ENCODE data around the gene FAM107B. TPM values are rescaled to one million over a fixed set of nuclear protein-coding genes. Genes with fewer than 3 reads are reported as not detected.
"Not testable (repeated sequence)": the region's sequence is repeated elsewhere in the genome, so short reads cannot be mapped to it uniquely, and the experiment has no call there.

Gene FAM107B
- total RNA-seq, 1 donor from 2014 or later, result 82.2 TPM

DNA sequence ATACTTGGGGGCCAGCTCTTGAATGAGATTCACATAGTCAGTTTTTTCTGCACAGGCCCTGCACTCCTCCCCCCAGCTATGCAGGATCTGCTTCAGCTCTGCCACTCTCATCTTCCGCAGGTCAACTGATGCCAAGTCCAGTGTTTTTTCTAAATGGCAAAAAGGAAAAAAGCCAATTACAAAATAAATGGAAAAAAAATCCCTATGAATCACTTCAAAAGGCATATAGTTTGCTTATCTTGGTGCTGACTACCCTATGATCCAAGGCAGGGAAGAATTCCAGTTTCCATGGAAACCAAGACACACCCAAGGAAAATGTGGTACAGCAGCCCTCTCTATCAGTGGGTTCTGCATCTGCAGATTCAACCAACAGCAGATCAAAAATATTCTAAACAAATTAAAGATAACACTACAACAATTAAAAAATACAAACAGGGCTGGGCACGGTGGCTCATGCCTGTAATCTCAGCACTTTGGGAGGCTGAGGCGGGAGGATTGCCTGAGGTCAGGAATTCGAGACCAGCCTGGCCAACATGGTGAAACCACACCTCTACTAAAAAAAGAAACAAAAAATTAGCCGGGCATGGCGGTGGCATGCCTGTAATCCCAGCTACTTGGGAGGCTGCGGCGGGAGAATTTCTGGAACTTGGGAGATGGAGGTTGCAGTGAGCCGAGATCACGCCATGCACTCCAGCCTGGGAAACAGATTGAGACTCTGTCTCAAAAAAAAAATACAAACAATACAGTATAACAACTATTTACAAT is 45.5 kb upstream of the FAM107B start:
- Mint-ChIP-seq H3K27ac (no peak overlapping the region), H3K9me3 (ENCODE audit: low read depth) (no peaks in the 10 kb centered on the region), H3K4me3 (ENCODE audit: low read depth) (no peak overlapping the region), H3K36me3 (ENCODE audit: insufficient read depth) (no peaks in the 10 kb centered on the region), H3K4me1 (ENCODE audit: low read depth) (peaks cover 8% of the 10 kb centered on the region), H3K27me3 (peaks cover 2% of the 10 kb centered on the region)
- DNase-seq (ENCODE audit: low spot score, unreplicated experiment), result no peak
- TF ChIP-seq, protein P1, sequence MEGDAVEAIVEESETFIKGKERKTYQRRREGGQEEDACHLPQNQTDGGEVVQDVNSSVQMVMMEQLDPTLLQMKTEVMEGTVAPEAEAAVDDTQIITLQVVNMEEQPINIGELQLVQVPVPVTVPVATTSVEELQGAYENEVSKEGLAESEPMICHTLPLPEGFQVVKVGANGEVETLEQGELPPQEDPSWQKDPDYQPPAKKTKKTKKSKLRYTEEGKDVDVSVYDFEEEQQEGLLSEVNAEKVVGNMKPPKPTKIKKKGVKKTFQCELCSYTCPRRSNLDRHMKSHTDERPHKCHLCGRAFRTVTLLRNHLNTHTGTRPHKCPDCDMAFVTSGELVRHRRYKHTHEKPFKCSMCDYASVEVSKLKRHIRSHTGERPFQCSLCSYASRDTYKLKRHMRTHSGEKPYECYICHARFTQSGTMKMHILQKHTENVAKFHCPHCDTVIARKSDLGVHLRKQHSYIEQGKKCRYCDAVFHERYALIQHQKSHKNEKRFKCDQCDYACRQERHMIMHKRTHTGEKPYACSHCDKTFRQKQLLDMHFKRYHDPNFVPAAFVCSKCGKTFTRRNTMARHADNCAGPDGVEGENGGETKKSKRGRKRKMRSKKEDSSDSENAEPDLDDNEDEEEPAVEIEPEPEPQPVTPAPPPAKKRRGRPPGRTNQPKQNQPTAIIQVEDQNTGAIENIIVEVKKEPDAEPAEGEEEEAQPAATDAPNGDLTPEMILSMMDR (IDR thresholded peaks at IDR 0.05; ENCODE audit: unreplicated experiment), result no peak

DNA sequence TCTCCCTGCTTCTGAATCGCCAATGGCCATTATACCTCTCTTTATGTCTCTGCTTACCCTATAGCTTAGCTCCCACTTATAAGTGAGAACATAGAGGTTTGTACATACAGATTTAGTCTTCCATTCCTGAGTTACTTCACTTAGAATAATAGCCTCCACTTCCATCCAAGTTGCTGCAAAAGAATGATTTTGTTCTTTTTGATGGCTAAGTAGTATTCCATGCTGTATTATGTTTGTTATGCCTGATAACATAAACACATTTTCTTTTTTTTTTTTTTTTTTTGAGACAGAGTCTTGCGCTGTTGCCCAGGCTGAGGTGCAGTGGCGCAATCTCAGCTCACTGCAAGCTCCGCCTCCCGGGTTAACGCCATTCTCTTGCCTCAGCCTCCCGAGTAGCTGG is 42.0 kb upstream of the FAM107B start:
- not testable (repeated sequence) for H3K27me3 Mint-ChIP-seq; H3K27ac Mint-ChIP-seq; H3K4me1 Mint-ChIP-seq (ENCODE audit: low read depth); H3K36me3 Mint-ChIP-seq (ENCODE audit: insufficient read depth); DNase-seq (ENCODE audit: low spot score, unreplicated experiment); H3K9me3 Mint-ChIP-seq (ENCODE audit: low read depth); H3K4me3 Mint-ChIP-seq (ENCODE audit: low read depth)

DNA sequence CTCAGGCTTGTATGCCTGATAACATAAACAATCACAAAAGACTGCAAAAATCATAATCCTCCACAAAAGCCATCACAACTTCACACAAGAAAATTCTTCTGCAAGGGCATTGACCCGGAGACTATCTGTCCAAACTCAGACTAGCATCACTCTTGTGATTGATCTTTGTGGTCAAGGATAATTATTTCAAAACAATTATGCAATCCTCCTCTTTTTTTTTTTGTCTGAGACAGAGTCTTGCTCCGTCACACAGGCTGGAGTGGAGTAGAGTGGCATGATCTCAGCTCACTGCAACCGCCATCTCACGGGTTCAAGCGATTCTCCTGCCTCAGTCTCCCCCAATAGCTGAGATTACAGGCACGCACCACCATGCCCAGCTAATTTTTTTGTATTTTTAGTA is 41.0 kb upstream of the FAM107B start:
- peaks cover 7% of the 10 kb centered on the region for H3K4me1 Mint-ChIP-seq (ENCODE audit: low read depth)
- no peaks in the 10 kb centered on the region for H3K27me3 Mint-ChIP-seq
- no peak overlapping the region for H3K4me3 Mint-ChIP-seq (ENCODE audit: low read depth)
- H3K27ac Mint-ChIP-seq, result no peak overlapping the region
- no peaks in the 10 kb centered on the region for H3K36me3 Mint-ChIP-seq (ENCODE audit: insufficient read depth)
- H3K9me3 Mint-ChIP-seq (ENCODE audit: low read depth), result no peaks in the 10 kb centered on the region
- DNase-seq (ENCODE audit: low spot score, unreplicated experiment), result no peak
- TF ChIP-seq, protein P1 (IDR thresholded peaks at IDR 0.05; ENCODE audit: unreplicated experiment), result no peak

DNA sequence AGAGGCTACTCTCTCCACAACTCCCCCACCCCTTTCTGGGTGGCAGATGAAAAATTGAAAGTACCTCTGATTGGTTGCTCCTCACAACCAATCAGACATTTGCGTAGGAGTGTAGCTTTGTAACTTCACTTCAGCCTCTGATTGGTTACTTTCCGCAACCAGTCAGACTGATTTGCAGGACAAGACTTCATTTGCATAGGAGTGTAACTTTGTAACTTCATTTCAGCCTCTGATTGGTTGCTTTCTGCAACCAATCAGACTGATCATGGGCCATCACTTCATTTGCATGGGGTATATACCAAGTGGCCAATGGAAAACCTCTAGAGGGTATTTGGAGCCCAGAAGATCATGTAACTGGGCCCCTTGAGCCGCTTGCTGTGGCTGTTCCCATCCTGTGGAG is 37.6 kb upstream of the FAM107B start:
- H3K4me3 Mint-ChIP-seq (ENCODE audit: low read depth), result no peak overlapping the region
- DNase-seq (ENCODE audit: low spot score, unreplicated experiment), result no peak

DNA sequence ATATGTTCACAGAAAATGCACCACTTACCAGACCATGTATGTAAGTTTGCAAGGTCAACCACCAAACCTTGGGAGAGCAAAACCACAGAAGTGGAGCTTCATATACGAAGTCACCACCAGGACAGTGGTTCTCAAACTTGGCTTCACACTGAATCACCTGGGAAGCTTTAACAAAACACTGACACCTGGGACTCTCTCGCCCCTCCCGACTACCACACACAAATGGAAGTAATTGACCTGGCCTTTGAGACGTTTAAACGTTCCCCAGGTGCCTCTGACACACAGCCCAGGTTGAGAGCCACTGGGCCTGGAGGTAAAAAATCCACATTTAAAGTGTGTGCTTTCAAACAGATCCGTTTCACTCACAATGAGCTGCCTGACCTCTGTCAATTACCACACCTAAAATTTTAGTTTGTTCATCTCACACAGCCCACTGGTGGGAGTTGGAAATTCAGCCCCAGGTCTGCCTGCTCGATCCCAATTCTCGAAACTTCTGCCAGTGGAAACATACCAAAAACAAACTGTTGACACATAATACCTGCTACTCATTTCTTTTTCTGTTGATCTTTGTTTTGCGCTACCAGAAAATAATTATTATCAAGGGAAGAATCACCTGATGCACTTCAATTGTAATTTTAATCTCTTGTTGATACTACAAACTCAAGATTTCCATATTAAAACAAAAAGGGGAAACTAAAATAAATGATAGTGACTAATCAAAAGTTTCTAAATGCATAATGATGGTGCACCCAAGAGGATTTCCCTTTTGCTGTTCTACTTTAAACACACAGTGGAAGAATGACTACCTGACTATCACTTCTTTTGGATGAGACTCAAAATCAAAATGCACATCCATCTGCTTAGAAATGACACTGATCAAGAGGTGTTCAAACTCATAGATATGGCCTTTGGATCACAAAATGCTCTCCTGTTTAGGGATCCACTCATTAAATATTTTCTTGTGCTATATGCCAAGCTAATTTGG is 36.6 kb upstream of the FAM107B start:
- Mint-ChIP-seq H3K4me1 (ENCODE audit: low read depth) (peaks cover 12% of the 10 kb centered on the region), H3K4me3 (ENCODE audit: low read depth) (no peak overlapping the region), H3K9me3 (ENCODE audit: low read depth) (no peaks in the 10 kb centered on the region), H3K27me3 (no peaks in the 10 kb centered on the region), H3K27ac (peak overlapping the region; percentile 7), H3K36me3 (ENCODE audit: insufficient read depth) (no peaks in the 10 kb centered on the region)
- TF ChIP-seq, protein P1 (IDR thresholded peaks at IDR 0.05; ENCODE audit: unreplicated experiment), result no peak
- DNase-seq (ENCODE audit: low spot score, unreplicated experiment), result no peak

More for the DNA sequence above, 37.6 kb upstream of the FAM107B start:
- Mint-ChIP-seq H3K36me3 (ENCODE audit: insufficient read depth) (no peaks in the 10 kb centered on the region), H3K9me3 (ENCODE audit: low read depth) (no peaks in the 10 kb centered on the region), H3K27me3 (no peaks in the 10 kb centered on the region), H3K4me1 (ENCODE audit: low read depth) (peaks cover 12% of the 10 kb centered on the region), H3K27ac (no peak overlapping the region)
- TF ChIP-seq, protein P1 (IDR thresholded peaks at IDR 0.05; ENCODE audit: unreplicated experiment), result no peak
